H1 (cell line): ENCODE results near the gene NAP1L5. TPM values are rescaled to one million over a fixed set of nuclear protein-coding genes. Genes with fewer than 3 reads are reported as not detected.

Experiments used
- MAFK ChIP-seq: IDR thresholded peaks from 2 replicates; pipeline ENCODE4 v1.6.1; 2012; ENCODE audit warnings: low read depth, mild to moderate bottlenecking, improper control_type of control experiment, low read length
- MAX ChIP-seq: IDR thresholded peaks from 2 replicates; pipeline ENCODE4 v1.6.1; 2012; ENCODE audit warnings: inconsistent platforms
- NANOG ChIP-seq: IDR thresholded peaks from 2 replicates; pipeline ENCODE4 v1.6.1; 2011; ENCODE audit warnings: low read length, low read depth, mild to moderate bottlenecking, inconsistent platforms; ENCODE audit not compliant: insufficient read depth, poor library complexity, severe bottlenecking
- POLR2A ChIP-seq, 2 experiments: IDR thresholded peaks; 1 replicate in 1 of 2; 2 replicates in 1 of 2; pipeline ENCODE4 v1.6.1; 2011; ENCODE audit warnings: low read depth in 2 of 2, low read length in 2 of 2, mild to moderate bottlenecking in 2 of 2; ENCODE audit errors: control extremely low read depth in 1 of 2
- TAF7 ChIP-seq: optimal IDR thresholded peaks from 2 replicates; pipeline ENCODE3; 2011; ENCODE audit warnings: low read depth, mild to moderate bottlenecking, inconsistent platforms, low read length, moderate library complexity, borderline replicate concordance
- polyA plus RNA-seq, 7 experiments: library from polyadenylated mRNA; depleted of rRNA in 3 of 7; stranded (reverse) in 5 of 7; unstranded in 2 of 7; fragments of >200 nt in 5 of 7; fragments of 200-250 nt in 2 of 7; gene quantifications; 1 replicate in 5 of 7; 2 replicates in 1 of 7; 4 replicates in 1 of 7; pipeline versions ENCODE4 v1.2.1 to v1.2.3, GENCODE V29; 2011 to 2013; ENCODE audit warnings: missing spikeins in 2 of 7, mixed read lengths in 2 of 7
- total RNA-seq: library from RNA; stranded (reverse); fragmentation: NEBNext Ultra II Directional; extraction: Animal tissue kit (Norgen Biotek cat#: 25700); gene quantifications from 2 replicates; pipeline ENCODE4 v1.2.1, GENCODE V29; 2021
- TF ChIP-seq, protein P1 (sequence below): IDR thresholded peaks from 2 replicates; pipeline ENCODE4 v1.6.1; 2012; ENCODE audit warnings: inconsistent platforms

The NAP1L5 gene
- total and polyA plus RNA-seq, 2 of the 8 experiments (the other 6 are each of a cell fraction or from before 2014, with no cell fraction given): 1.3 to 2.7 TPM

- TF ChIP-seq, protein P1, sequence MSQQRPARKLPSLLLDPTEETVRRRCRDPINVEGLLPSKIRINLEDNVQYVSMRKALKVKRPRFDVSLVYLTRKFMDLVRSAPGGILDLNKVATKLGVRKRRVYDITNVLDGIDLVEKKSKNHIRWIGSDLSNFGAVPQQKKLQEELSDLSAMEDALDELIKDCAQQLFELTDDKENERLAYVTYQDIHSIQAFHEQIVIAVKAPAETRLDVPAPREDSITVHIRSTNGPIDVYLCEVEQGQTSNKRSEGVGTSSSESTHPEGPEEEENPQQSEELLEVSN: no peak
- TF ChIP-seq MAX (no peak), POLR2A (IDR thresholded peaks at IDR 0.05; ENCODE audit: control extremely low read depth in 1 of 2, low read depth in 2 of 2, low read length in 2 of 2) (no peak), TAF7 (no peak), NANOG (no peak), MAFK (no peak)
Observed at GRCh38 chr4:88705805-88706492, 8.3 kb upstream of the NAP1L5 start (continued).
